PC-3 (cell line): Measurements from ENCODE around the gene RUFY3. TPM values are rescaled to one million over a fixed set of nuclear protein-coding genes. Genes with fewer than 3 reads are reported as not detected.
A peak's percentile ranks its signal among the peaks of the same experiment; 100 is the strongest.

Experiments
- ATAC-seq: fragments of 200-7000 bp; cut with Tn5 transposase; 2 replicates; pipeline ENCODE4 v1.9.1; 2020; ENCODE audit warnings: mild to moderate bottlenecking, moderate library complexity
- BruUV-seq: library from RNA; stranded (reverse); fragments of 400-500 nt; replicated peaks from 2 replicates; lab custom pipeline; 2021; lab: Mats Ljungman, UMichigan
- CTCF ChIA-PET: fragments of 300-600 bp; sonication (Branson Sonifier 250); formaldehyde crosslinking; loops from one replicate; lab custom pipeline; 2022; ENCODE audit warnings: antibody characterized with exemption; lab: Charles Lee
- POLR2A ChIA-PET: fragments of 300-600 bp; sonication (Branson Sonifier 250); formaldehyde crosslinking; loops from one replicate; lab custom pipeline; 2022; ENCODE audit warnings: antibody characterized with exemption; ENCODE audit not compliant: unreplicated experiment; lab: Charles Lee
- DNase-seq: peaks from one replicate; pipeline ENCODE4 v3.0.0-alpha.2; 2015
- H2AFZ ChIP-seq: fragments of 300-600 bp; sonication (generic); 2 replicates; pipeline ENCODE4 v1.6.0; 2016; ENCODE audit warnings: antibody characterized with exemption, low read length
- H3F3A ChIP-seq: fragments of 300-600 bp; sonication (generic); one replicate; pipeline ENCODE4 v1.6.0; 2017; ENCODE audit warnings: antibody characterized with exemption, low read length, control low read depth, mild to moderate bottlenecking; ENCODE audit not compliant: unreplicated experiment
- H3K27ac ChIP-seq: fragments of 300-600 bp; sonication (generic); 2 replicates; pipeline ENCODE4 v1.5.1; 2016; ENCODE audit warnings: mild to moderate bottlenecking, low read length
- H3K27me3 ChIP-seq: fragments of 300-600 bp; sonication (generic); 2 replicates; pipeline ENCODE4 v1.6.1; 2016; ENCODE audit warnings: low read length, mixed read lengths
- H3K36me3 ChIP-seq: fragments of 300-600 bp; sonication (generic); 2 replicates; pipeline ENCODE4 v1.6.1; 2016; ENCODE audit warnings: low read depth, mixed run types, low read length, mixed read lengths
- H3K4me1 ChIP-seq: fragments of 300-600 bp; sonication (generic); 2 replicates; pipeline ENCODE4 v1.5.1; 2016; ENCODE audit warnings: low read length; ENCODE audit not compliant: insufficient read depth
- H3K4me2 ChIP-seq: fragments of 300-600 bp; sonication (generic); 2 replicates; pipeline ENCODE4 v1.6.0; 2016; ENCODE audit warnings: low read length
- H3K4me3 ChIP-seq: fragments of 300-600 bp; sonication (generic); 2 replicates; pipeline ENCODE4 v1.5.1; 2016; ENCODE audit warnings: mild to moderate bottlenecking, low read length, mixed read lengths
- H3K79me2 ChIP-seq: fragments of 300-600 bp; sonication (generic); 2 replicates; pipeline ENCODE4 v1.6.1; 2017; ENCODE audit warnings: low read length, mixed read lengths
- H3K9ac ChIP-seq: fragments of 300-600 bp; sonication (generic); 2 replicates; pipeline ENCODE4 v1.6.0; 2016; ENCODE audit warnings: mild to moderate bottlenecking, low read length
- H3K9me2 ChIP-seq: fragments of 300-600 bp; sonication (generic); replicated peaks from 2 replicates; pipeline ENCODE4 v1.6.1; 2016; ENCODE audit warnings: mixed run types, low read length, mixed read lengths
- H3K9me3 ChIP-seq: fragments of 300-600 bp; sonication (generic); 2 replicates; pipeline ENCODE4 v1.6.1; 2016; ENCODE audit warnings: low read length, mixed read lengths
- H4K20me1 ChIP-seq: fragments of 300-600 bp; sonication (generic); 2 replicates; pipeline ENCODE4 v1.6.1; 2016; ENCODE audit warnings: low read length, mixed read lengths
- CTCF ChIP-seq: fragments of 300-600 bp; sonication (generic); conservative IDR thresholded peaks from 2 replicates; pipeline ENCODE4 v1.5.1; 2017; ENCODE audit warnings: antibody characterized with exemption, low read depth, mild to moderate bottlenecking, low read length
- EZH2 ChIP-seq: fragments of 300-600 bp; sonication (generic); IDR thresholded peaks from one replicate; pipeline ENCODE4 v1.6.1; 2017; ENCODE audit warnings: antibody characterized with exemption, mild to moderate bottlenecking, low read length; ENCODE audit not compliant: unreplicated experiment
- EZH2phosphoT487 ChIP-seq: fragments of 300-600 bp; sonication (generic); IDR thresholded peaks from 2 replicates; pipeline ENCODE4 v1.6.1; 2018; ENCODE audit warnings: mild to moderate bottlenecking, antibody characterized with exemption, low read length, borderline replicate concordance
- intact Hi-C: fragments of 100-400 bp; cut with micrococcal nuclease; formaldehyde crosslinking; loops from 2 replicates; pipeline ENCODE4 v1.9.0; 2023
- total RNA-seq: library from RNA; depleted of rRNA; stranded (reverse); fragments of >200 nt; gene quantifications from 2 replicates; pipeline ENCODE4 v1.2.3, GENCODE V29; 2014

RUFY3 gene
- total RNA-seq, 1 experiment from 2014 or later, result 25.6 TPM

GRCh38 chr4:70706516-70706915, 15.2 kb upstream of the RUFY3 start:
- BruUV-seq, result no TSS peak
- POLR2A ChIA-PET, result no interaction called here

GRCh38 chr4:70709611-70710205, 12.1 kb upstream of the RUFY3 start:
- POLR2A ChIA-PET, result interaction anchor here (0.6 kb wide), 2 partner anchors 15 to 39 kb away, joined by 5 to 9 read pairs; no protein-coding TSS in a partner anchor
- Histone ChIP-seq H3K4me3 (peak overlapping the region; percentile 33), H3K27me3 (no peaks in the 10 kb centered on the region)

More at GRCh38 chr4:70706516-70706915, 15.2 kb upstream of the RUFY3 start:
- intact Hi-C loops, result loop anchor here (5.0 to 10.0 kb wide), 2 partner anchors 198 to 226 kb away; partner anchors contain the start of gene MOB1B
- Histone ChIP-seq H3K4me2 (peak overlapping the region; percentile 90), H3K9ac (peak overlapping the region; percentile 93), H3K9me2 (no peaks in the 10 kb centered on the region), H3K4me1 (peaks cover 31% of the 10 kb centered on the region), H4K20me1 (no peaks in the 10 kb centered on the region), H3K79me2 (peaks cover 53% of the 10 kb centered on the region), H3K9me3 (no peaks in the 10 kb centered on the region), H3K36me3 (no peaks in the 10 kb centered on the region), H3K27ac (peak overlapping the region; percentile 78), H3K27me3 (no peaks in the 10 kb centered on the region), H3K4me3 (peak overlapping the region; percentile 83), H2AFZ (no peak overlapping the region; the same call in 1 of the 2 replicates), H3F3A (peaks cover 11% of the 10 kb centered on the region)
- DNase-seq (peak; percentile 26), ATAC-seq (no peak)
- CTCF ChIA-PET, result interaction anchor here (0.6 to 1.2 kb wide), 2 partner anchors 29 to 55 kb away, joined by 3 read pairs; no protein-coding TSS in a partner anchor
- TF ChIP-seq EZH2phosphoT487 (no peak), EZH2 (no peak), CTCF (no peak)

More at GRCh38 chr4:70709611-70710205, 12.1 kb upstream of the RUFY3 start:
- Histone ChIP-seq H3F3A (peaks cover 5% of the 10 kb centered on the region), H3K79me2 (peaks cover 84% of the 10 kb centered on the region), H3K27ac (peak overlapping the region; percentile 45), H2AFZ (peak overlapping the region; percentile 39), H3K9me3 (no peaks in the 10 kb centered on the region), H3K9me2 (no peaks in the 10 kb centered on the region), H3K4me1 (peaks cover 26% of the 10 kb centered on the region), H3K4me2 (peak overlapping the region; percentile 69), H4K20me1 (no peaks in the 10 kb centered on the region), H3K36me3 (no peaks in the 10 kb centered on the region), H3K9ac (peak overlapping the region; percentile 5; the same call in 1 of the 2 replicates)
- DNase-seq (peak; percentile 73), ATAC-seq (peak; percentile 37)
- no TSS peak for BruUV-seq
- intact Hi-C loops, result loop anchor here (1.0 to 10.0 kb wide), 3 partner anchors 25 to 223 kb away; partner anchors contain the start of gene MOB1B
- no peak for TF ChIP-seq CTCF
- no peak for TF ChIP-seq EZH2phosphoT487
- TF ChIP-seq EZH2, result no peak
- CTCF ChIA-PET, result no interaction called here
